Nucleus accumbens (tissue), 56 donors: ENCODE measurements around the gene TMEM119.

Source experiments
- DNase-seq, 56 donors: peaks; one replicate each; lab custom pipeline; 2025; lab: John Stamatoyannopoulos, UW

TMEM119 gene

DNA sequence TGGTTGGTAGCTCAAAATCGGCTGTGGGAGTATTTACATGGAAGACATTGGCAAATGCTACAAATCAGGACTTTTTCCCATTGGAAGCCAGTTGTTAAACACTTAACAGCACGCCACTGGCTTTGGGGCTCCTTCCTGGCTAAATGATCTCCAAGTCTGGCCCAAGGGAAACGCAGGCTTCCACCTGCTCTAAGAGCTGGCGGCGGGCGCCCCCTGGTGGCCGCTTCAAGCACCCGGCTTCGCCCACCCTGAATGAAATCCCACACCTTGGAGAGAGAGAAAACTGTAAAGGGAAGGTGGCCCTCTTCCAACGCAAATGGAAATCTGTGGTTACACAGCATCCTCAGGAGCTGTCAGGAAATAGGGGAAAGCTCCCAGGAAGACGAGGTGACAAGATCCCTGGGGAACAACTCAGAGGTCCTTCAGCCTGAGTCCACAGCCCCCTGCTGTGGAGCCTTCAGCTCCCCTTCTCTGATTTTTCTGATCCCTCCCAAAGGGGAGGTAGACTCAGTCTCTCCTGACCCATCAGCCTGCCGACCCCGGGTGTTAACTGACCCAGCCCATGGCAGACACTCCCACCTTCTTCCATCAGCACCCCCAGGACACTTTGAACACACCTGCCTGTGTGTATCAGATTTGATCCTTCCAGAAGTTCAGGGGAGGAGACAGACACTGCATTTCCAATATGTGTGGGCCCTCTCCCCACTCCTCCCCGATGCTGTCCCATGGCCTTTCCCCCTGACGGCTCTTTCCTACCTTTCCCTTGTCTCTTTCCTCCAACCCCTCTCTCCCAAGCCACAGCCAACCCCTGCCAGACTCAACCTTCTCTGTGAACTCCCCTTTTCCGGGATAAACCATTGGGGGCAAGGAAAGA is 20.4 kb upstream of the TMEM119 start:
- DNase-seq = peak in 53 of 56 donors; percentile 5 to 86 (median 58)

DNA sequence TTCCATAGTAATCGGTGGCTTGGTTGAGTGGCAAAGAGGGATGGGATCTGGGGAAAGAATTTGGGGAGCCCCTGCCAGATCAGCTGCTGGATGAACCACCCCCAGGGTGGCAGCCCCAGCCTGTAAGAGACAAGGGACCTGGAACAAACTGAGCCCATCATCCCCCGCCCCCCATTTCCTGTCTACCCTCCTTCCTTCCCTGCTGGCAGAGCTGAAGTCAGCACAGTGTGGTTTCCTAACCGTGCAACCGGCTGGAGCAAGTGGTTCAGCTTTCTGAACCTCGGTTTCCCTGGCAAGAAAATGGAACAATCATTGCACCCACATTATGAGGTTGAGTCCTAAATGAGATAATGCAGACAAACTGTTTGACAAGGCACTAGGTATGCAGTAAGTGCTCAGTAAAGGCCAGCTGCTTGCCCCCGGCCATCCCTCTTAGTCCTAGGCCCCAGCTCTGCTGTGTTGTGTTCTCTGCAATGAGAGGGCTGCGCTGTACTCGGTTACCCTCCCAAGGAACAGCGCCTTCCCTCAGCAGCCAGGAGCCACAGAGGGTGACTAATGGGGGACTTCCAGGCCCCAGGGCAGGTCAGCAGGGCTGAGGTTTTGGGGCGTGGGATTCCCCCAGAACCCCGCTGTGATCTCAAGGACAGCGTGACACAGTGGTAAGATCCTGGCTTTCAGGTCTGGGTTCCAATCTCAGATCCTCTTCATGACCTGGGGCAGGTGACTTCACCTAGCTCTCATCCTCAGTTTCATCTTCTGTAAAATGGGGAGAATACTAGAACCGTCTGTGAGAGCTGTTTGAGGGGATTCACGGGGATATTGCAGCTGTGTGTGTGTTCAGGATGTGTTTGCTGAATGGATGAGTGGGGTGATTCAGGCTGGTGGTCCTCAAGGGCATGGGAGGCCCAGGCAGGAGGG is 19.3 kb upstream of the TMEM119 start:
- DNase-seq = peak in 13 of 56 donors; percentile 13 to 41 (median 25)

DNA sequence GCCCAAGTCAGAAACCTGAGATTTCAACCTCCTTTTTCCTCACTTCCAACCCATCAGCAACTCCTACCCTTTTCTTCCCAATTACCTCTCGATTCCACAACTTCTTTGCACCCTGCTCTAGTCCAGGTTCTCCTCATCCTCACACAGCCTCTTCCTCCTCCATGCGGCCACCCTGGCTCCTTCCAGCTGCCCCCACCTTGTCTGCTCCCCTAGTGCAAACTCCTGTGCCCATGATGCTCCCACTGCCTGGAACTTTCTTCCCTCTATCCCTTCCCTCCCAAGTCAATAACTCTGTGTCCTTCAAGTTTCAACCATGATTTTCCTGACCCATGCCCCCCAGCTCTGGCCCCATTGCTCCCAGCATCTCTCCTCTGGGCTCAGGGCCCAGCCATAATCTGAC is 18.5 kb upstream of the TMEM119 start:
- no peak for DNase-seq

DNA sequence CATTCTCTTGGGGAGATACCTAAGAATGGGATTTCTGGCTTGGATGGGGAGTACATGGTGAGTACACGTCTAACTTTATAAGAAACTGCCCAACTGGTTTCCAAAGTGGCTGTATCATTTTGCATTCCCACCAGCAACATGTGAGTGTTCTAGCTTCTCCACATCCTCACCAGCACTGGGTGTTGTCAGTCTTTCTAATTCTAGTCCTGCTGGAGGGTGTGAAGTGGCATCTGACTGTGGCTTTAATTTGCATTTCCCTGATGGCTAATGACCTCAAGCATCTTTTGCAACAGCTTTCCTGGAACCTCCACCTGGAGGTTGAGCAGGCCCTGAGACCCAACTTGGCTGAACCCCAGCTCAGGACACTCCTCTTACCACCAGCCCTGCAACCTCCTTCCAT is 18.0 kb upstream of the TMEM119 start:
- DNase-seq = no peak

DNA sequence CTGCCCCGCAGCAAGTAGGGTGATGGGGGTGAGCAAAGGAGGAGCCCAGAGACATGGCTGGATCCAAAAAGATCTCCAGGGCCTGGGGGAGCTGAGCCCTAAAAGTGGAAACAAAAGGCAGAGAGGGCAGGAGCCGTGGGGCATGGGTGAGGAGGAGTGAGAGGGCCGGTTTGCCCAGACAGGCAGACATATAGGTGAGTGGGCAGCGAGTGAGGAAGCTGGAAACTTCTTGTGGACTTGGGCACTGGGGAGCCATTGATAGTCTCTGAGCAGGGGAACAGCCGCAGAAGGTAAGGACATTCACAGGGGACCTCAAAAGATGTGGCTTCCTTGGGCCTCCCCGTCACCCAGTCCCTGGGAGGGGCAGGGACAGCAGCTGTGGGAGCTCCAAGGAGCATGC is 16.8 kb upstream of the TMEM119 start:
- no peak for DNase-seq

DNA sequence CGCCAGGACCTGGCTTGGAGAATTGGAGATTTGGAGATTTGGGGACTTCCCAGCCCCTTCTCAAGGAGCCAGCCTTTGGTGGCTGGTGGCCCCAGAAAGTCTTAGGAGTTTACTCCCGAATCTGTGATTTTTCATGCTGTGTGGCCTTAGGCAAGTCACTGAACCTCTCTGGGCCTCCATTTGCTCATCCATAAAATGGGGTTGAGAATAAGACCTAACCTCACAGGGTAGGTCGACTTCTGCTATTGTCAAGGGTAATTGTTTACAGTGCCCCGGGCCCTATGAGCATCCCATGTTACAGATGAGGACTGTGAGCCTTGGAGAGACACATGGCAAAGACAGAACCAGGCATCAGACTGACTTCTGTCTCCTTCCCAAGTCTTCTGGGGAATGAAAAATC is 16.2 kb upstream of the TMEM119 start:
- DNase-seq = no peak

DNA sequence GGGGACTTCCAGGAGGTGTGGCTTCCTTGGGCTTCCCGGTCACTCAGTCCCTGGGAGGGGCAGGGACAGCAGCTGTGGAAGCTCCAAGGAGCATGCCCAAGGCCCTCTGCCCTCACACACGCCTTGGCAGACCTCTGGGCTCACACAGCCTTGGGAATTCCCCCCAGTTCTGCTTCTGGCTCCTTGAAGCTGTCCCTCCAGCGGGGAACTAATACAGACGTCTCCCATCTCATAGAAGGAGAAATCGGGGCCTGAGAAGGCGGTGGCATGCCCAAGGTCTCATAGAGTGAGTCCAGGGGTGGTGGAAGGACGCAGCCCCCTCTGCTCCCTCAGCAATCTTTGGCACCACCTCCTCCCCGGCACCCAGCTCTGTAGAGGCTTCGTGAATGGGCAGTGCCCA is 15.7 kb upstream of the TMEM119 start:
- DNase-seq = peak in 1 of 56 donors; percentile 10

DNA sequence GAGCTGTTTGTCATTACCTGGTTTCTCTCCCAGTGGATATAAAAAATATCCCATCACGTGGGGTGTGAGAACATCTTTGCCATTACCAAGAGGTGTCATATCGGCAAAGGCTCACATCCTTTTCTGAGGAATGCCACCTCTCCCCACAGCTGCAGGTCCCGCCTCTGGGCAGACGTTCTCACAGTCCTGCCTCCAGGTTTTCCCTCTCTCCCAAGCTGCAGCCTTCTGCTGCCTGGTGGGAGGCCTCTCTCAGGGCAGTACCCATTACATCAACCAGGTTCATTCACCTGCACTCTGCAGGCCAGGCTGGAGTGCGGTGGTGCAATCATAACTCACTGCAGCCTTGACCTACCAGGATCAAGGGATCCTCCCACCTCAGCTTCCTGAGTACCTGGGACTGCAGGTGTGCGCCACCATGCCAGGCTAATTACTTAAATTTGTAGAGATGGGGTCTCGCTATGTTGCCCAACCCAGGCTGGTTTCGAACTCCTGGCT is 15.0 kb upstream of the TMEM119 start:
- no peak for DNase-seq

DNA sequence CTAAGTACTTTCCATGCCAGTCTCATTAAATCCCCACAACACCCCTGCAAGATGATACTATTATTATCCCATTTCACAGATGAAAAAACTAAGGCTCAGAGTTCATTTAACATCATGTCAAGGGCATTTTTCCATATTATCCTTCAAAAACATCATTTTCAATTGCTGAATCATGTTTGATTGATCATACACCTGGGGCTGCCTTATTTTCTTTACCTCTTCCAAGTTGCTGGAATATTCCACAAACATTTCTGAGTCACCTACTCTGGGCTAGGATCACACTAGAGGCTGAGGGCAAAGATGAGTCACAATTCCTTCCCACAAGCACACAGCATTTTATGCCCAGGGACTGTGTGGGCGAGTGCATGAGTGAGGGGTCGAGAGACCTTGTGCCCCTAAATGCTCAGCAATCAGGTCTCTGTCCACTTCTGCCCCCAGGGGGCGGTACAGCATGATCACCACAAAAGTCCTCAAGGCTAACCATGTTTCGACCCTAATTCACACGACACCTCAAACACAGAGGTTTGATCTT is 14.1 kb upstream of the TMEM119 start:
- peak in 1 of 56 donors; percentile 12 for DNase-seq

DNA sequence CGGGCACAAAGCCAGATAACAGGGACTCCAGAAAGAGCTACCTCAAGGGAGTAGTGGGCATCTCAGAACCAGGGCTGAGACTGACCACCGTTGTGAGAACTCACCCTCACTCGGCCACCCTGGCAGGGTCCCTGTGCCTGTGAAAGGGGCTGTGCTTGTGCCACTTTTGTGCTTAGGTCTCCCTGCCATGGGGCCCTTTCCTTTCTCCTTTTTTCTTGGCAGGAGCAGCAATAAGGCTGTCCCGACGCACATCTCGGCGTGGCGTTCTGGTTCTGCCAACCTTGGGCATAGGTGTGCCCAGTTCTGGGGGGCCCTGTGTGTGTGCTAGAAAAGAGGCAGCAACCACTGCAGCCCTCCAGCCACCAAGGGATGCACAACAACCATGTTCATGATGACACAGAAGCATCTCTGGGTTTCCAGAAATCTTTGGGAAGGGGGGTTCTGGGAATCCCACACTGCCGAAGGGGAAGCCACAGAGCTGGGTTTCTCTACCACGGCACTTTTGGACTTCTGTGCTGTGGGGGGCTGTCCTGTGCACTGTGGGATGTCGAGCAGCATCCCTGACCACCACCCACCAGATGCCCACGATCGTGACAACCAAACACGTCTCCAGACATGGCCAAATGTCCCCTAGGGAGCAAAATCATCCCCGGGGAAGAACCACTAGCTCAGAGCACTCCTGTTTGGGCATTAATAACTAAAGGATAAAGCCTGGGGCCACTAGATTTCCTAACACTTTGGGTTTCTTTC is 13.1 kb upstream of the TMEM119 start:
- DNase-seq = no peak

DNA sequence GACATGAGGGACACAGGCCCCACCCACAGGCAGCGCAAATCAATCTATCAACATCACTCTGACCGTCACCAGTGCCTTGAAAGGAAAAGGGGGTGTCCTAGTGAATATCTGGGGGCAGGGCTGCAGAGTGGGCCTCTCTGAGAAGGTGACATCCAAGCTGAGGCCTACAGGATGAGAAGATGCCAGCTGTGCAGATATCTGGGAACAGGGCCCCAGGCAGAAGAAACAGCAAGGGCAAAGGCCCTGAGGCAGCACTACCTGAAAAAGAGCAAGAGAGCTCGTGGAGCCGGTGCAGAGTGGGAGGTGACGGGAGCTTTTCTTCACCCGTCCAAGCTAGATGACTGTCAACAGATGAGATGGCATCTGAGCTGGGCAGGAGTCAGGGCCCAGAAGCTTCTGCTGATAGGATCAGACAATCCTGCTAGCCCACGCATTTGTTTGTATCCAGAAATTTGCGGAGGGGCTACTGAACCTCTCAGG is 12.5 kb upstream of the TMEM119 start:
- no peak for DNase-seq

DNA sequence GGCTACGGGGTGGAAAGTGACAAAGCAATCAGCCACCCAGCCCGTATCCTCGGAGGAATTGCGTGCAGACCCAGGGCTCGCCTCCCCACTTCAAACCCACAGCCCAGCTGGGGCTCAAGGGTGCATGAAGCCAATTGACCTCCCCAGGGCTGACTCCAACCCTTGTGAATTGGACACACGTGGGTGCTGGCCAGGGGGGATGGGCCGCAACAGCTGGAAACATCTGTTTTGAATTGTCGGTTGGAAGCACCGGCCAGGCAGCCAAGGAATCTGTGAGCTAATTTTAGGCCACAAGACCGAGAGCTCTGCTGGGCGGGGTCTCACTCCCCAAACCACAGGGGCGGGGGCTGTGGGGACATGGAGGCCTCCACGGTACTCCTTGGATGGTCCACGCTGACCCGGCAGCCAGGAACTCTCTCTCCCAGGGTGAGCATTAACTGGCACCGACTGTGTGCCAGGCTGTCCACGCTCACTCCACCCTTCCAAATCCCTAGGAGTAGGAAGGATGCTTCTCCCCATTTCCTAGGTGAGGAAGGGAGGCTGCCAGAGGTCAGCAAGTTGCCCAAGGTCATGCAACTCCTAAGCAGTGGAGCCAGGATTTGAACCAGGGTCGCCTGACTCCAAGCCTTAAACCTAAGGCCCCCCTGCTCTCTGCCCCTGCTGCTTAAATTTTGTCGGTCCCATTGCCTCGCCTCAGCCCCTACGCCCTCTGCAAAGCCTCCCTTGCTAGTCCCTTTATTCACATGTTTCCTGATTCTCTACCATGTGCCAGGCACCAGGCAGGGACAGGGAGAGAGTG is 11.9 kb upstream of the TMEM119 start:
- no peak for DNase-seq

DNA sequence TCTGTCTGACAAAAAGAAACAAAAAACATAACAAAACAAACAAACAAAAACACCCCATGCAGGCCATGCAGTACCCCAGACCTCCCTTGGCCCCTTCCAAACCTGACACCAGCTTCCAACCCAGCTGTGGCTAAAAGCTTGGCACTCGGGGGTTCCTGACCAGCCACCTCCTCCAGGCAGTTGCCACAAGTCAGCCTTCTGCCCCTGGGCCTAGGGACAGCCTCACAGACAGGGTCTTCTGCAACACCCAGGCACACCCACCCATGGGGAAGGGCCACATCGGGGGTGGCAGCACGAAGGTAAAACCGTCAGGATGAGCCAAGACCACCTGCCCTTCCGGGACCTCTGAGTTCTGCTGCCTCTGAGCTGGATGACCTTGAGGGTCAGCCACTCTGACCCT is 10.7 kb upstream of the TMEM119 start:
- no peak for DNase-seq

DNA sequence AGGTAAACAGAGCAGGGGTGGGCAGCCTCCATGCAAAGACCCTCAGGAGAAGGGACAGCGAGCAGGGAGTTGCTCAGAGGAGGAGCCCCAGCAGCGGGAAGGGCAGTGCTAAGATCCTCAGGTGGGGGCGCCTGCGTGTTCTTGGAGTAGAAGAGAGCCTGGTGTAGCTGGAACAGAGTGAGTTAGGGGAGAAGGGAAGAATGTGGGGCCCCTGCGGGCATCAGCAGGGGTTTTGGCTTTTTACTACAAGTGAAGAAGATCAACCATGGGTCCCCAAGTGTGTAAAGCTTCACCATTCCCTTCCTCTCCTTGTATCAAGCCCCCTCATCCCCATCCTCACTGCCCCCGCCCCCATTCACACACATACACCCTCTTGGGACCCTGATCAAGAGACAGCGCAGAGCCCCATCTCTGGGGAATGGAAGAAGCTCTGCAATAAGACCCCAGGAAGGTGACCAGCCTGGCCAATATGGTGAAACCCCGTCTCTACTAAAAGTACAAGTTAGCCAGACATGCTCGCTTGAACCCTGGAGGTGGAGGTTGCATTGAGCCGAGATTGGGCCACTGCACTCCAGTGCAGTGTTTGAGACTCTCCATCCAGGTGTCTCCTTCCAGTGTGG is 10.2 kb upstream of the TMEM119 start:
- DNase-seq = no peak

DNA sequence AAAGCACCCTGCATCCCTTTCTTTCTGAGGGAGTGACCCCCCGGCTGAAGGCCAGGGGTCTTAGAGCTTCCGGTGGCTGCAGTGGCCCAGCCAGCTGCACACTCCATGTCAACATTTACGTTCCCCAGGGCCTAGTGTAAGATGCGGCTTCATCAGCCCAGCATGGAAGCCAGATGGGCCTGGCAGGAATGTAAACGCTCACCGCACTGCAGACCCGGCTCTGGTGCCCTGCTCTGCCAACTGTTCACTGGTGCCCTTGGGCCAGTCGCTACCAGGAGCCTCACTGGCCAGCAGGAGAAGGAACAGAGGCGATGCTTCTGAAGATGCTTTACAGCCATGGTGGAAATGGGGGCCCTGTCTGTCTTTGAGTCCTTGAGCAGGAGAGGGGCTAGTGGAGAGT is 8.6 kb upstream of the TMEM119 start:
- no peak for DNase-seq

DNA sequence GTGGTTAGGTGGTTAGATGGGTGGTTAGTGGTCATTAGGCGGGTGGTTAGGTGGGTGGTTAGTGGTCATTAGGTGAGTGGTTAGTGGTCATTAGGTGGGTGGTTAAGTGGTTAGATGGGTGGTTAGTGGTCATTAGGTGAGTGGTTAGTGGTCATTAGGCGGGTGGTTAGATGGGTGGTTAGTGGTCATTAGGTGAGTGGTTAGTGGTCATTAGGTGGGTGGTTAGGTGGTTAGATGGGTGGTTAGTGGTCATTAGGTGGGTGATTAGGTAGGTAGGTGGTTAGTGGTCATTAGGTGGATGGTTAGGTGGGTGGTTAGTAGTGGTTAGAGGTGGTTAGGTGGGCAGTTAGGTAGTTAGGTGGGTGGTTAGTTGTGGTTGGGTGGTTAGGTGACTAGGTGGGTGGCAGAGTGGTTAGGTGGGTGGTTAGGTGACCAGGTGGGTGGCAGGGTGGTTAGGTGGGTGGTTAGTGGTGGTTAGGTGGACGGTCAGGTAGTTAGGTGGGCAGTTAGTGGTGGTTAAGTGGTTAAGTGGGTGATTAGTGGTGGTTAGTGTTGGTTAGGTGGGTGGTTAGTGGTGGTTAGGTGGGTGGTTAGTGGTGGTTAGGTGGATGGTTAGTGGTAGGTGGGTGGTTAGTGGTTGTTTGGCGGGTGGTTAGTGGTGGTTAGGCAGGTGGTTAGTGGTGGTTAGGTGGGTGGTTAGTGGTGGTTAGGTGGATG is 8.0 kb upstream of the TMEM119 start:
- no peak for DNase-seq

DNA sequence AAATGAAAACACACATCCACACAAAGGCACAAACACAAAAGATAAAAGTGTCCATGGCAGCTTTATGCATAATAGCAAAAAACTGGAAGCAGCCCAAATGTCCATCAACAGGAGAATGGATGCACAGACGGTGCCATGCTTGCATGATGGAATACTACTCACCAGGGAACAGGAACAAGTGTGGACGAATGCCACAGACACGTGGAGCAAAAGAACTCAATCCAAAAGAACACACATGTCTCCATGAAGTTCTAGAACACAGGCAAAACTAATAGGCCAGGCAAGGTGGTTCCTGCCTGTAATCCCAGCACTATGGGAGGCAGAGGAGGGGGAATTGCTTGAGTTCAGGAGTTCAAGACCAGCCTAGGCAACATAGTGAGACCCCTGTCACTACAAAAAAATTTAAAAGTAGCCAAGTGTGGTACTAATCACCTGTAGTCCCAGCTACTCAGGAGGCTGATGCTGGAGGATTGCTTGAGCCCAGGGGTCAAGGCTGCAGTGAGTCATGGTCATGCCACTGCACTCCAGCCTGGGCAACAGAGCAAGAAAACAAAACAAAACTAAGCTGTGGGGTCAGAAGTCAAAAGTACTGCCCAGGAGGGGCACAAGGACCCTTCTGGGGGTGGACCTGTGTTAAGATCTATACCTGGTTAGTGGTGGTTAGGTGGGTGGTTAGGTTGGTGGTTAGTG is 7.3 kb upstream of the TMEM119 start:
- DNase-seq = no peak
